HG03469 (cell line): Measurements from ENCODE around the gene PDXP.
A peak's percentile ranks its signal among the peaks of the same experiment; 100 is the strongest.

Experiments used
- ATAC-seq: cut with Tn5 transposase; IDR thresholded peaks from one replicate; pipeline ENCODE4 v1.9.1; 2021; ENCODE audit warnings: mild to moderate bottlenecking, moderate library complexity, moderate number of reproducible peaks; ENCODE audit not compliant: unreplicated experiment

The PDXP gene

GRCh38 chr22:37628830-37629229, 29.7 kb upstream of the PDXP start:
- no peak for ATAC-seq

- ATAC-seq = no peak
These were observed 28.6 kb upstream of the PDXP start for GRCh38 chr22:37629928-37630327.

GRCh38 chr22:37630839-37631435, 27.6 kb upstream of the PDXP start:
- no peak for ATAC-seq

- no peak for ATAC-seq
These were observed 26.9 kb upstream of the PDXP start for GRCh38 chr22:37631448-37632173.

GRCh38 chr22:37632174-37633088, 26.1 kb upstream of the PDXP start:
- no peak for ATAC-seq

GRCh38 chr22:37633089-37633624, 25.4 kb upstream of the PDXP start:
- ATAC-seq = peak; percentile 33

- ATAC-seq = peak; percentile 29
These were observed 24.7 kb upstream of the PDXP start for GRCh38 chr22:37633625-37634416.

- no peak for ATAC-seq
These were observed 24.1 kb upstream of the PDXP start for GRCh38 chr22:37634417-37634924.

GRCh38 chr22:37635157-37635556, 23.4 kb upstream of the PDXP start:
- no peak for ATAC-seq

- ATAC-seq = no peak
These were observed 22.2 kb upstream of the PDXP start for GRCh38 chr22:37636186-37636948.

- no peak for ATAC-seq
These were observed 21.6 kb upstream of the PDXP start for GRCh38 chr22:37636949-37637273.

- ATAC-seq = no peak
These were observed 20.0 kb upstream of the PDXP start for GRCh38 chr22:37638391-37639069.

- ATAC-seq = no peak
These were observed 19.3 kb upstream of the PDXP start, which contains the start of gene SH3BP1 for GRCh38 chr22:37639070-37639760. SH3BP1 (plus strand) TSS chr22:37639669; CDS start chr22:37639788, 119 bp downstream.

GRCh38 chr22:37639771-37640590, 18.5 kb upstream of the PDXP start:
- no peak for ATAC-seq

GRCh38 chr22:37640591-37641560, 17.6 kb upstream of the PDXP start:
- ATAC-seq = no peak

- ATAC-seq = no peak
These were observed 17.0 kb upstream of the PDXP start for GRCh38 chr22:37641561-37641949.
